Measurements from ENCODE around the gene TMCO4.

The TMCO4 gene

GRCh38 chr1:19814244-19814661 is 14.5 kb upstream of the TMCO4 start:
- ChIA-PET POLR2A (ENCODE audit: low non-redundant PET) (no interaction called here), CTCF (interaction anchor here (0.6 kb wide), 1 partner anchor 667 kb away, joined by 6 read pairs; no protein-coding TSS in a partner anchor)

DNA sequence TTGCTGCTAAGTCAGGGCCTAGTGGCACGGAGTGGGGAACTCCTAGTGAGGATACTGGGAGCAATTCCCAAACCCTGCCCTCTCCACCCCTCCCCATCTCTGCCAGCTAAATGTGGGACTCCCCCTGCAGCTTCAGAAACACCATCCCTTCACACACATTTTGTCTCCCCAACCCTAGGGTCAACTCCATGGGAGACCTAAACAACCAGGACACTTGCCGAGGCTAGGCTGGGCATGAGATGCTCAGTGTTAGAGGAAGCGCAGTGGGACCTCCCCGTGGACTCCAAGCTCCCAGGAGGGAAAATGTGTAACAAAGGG is 13.9 kb upstream of the TMCO4 start:
- CTCF ChIA-PET: interaction anchor here (0.6 kb wide), 1 partner anchor 667 kb away, joined by 6 read pairs; no protein-coding TSS in a partner anchor
- POLR2A ChIA-PET (ENCODE audit: low non-redundant PET): no interaction called here
- H3K27ac ChIP-seq: no peak overlapping the region
- TF ChIP-seq, protein P1, sequence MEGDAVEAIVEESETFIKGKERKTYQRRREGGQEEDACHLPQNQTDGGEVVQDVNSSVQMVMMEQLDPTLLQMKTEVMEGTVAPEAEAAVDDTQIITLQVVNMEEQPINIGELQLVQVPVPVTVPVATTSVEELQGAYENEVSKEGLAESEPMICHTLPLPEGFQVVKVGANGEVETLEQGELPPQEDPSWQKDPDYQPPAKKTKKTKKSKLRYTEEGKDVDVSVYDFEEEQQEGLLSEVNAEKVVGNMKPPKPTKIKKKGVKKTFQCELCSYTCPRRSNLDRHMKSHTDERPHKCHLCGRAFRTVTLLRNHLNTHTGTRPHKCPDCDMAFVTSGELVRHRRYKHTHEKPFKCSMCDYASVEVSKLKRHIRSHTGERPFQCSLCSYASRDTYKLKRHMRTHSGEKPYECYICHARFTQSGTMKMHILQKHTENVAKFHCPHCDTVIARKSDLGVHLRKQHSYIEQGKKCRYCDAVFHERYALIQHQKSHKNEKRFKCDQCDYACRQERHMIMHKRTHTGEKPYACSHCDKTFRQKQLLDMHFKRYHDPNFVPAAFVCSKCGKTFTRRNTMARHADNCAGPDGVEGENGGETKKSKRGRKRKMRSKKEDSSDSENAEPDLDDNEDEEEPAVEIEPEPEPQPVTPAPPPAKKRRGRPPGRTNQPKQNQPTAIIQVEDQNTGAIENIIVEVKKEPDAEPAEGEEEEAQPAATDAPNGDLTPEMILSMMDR (conservative IDR thresholded peaks at IDR 0.05; ENCODE audit: low read depth): no peak
- no peak for DNase-seq (ENCODE audit: low spot score)

More at GRCh38 chr1:19814244-19814661, 14.5 kb upstream of the TMCO4 start:
- TF ChIP-seq, protein P1 (conservative IDR thresholded peaks at IDR 0.05; ENCODE audit: low read depth): no peak
- no peak for DNase-seq (ENCODE audit: low spot score)
- no peak overlapping the region for H3K27ac ChIP-seq

- DNase-seq (ENCODE audit: low spot score): no peak
- ChIA-PET POLR2A (ENCODE audit: low non-redundant PET) (no interaction called here), CTCF (no interaction called here)
- TF ChIP-seq, protein P1 (conservative IDR thresholded peaks at IDR 0.05; ENCODE audit: low read depth): no peak
- no peak overlapping the region for H3K27ac ChIP-seq
These were observed 13.3 kb upstream of the TMCO4 start for GRCh38 chr1:19812875-19813642.

DNA sequence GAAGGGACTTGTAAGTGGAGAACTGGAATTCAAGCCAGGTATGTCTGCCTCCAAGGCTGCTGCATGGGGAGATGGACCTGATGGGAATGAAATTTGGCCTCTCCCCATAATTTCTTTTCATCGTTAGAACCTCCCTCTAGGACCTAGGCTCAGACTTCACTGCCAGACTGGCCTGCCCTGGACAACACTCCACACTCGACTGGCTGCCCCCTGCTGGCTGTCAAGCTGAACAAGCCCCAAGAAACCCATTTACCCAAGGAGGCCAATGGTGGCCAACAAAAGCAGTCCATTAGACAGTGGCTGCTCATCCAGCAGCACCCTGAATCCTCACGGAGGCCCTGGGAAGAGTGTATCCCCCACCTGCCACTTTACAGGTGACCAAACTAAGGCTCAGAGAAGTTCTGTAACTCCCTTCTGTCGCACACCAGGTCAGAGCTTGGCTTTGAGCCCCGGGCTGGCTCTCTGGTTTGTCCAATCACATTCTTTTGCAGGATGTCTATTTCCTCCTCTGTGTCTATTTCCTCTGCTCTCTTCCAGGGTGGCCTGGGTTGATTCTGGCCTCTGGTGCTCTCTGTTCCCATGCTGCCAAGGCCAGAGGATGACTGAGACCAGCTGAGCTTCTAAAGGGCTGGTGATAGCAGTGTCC is 11.6 kb upstream of the TMCO4 start:
- CTCF ChIA-PET: interaction anchor here (1.0 kb wide), 2 partner anchors 8 to 11 kb away, joined by 3 read pairs; no protein-coding TSS in a partner anchor
- DNase-seq (ENCODE audit: low spot score): no peak
- TF ChIP-seq, protein P1 (conservative IDR thresholded peaks at IDR 0.05; ENCODE audit: low read depth): no peak
- no peak overlapping the region for H3K27ac ChIP-seq
- POLR2A ChIA-PET (ENCODE audit: low non-redundant PET): no interaction called here

GRCh38 chr1:19809044-19809750 is 9.5 kb upstream of the TMCO4 start:
- no peak overlapping the region for H3K27ac ChIP-seq
- TF ChIP-seq, protein P1 (conservative IDR thresholded peaks at IDR 0.05; ENCODE audit: low read depth): no peak
- DNase-seq (ENCODE audit: low spot score): no peak
- POLR2A ChIA-PET (ENCODE audit: low non-redundant PET): no interaction called here
- CTCF ChIA-PET: interaction anchor here (0.6 to 0.7 kb wide), 3 partner anchors 30 to 575 kb away, joined by 3 read pairs; no protein-coding TSS in a partner anchor

GRCh38 chr1:19808351-19808750 is 8.6 kb upstream of the TMCO4 start:
- ChIA-PET CTCF (no interaction called here), POLR2A (ENCODE audit: low non-redundant PET) (no interaction called here)
- H3K27ac ChIP-seq: no peak overlapping the region
- no peak for DNase-seq (ENCODE audit: low spot score)
- TF ChIP-seq, protein P1 (conservative IDR thresholded peaks at IDR 0.05; ENCODE audit: low read depth): no peak
